ENCODE measurements around the gene RTEL1.

RTEL1 gene

GRCh38 chr20:63672666-63673065 is 14.6 kb downstream of the RTEL1 start:
- no peak for DNase-seq (ENCODE audit: extremely low read depth, low read depth)
- no peak for TF ChIP-seq CTCF (IDR thresholded peaks at IDR 0.05; ENCODE audit: low read depth, low read length, missing control alignments)
- no peak overlapping the region for H3K4me3 ChIP-seq (replicated peaks; ENCODE audit: low read depth, low read length)

- TF ChIP-seq CTCF (IDR thresholded peaks at IDR 0.05; ENCODE audit: low read depth, low read length, missing control alignments): no peak
- no peak for DNase-seq (ENCODE audit: extremely low read depth, low read depth)
- H3K4me3 ChIP-seq (replicated peaks; ENCODE audit: low read depth, low read length): no peak overlapping the region
Observed at GRCh38 chr20:63673951-63674350, 15.8 kb downstream of the RTEL1 start.

- no peak overlapping the region for H3K4me3 ChIP-seq (replicated peaks; ENCODE audit: low read depth, low read length)
- no peak for TF ChIP-seq CTCF (IDR thresholded peaks at IDR 0.05; ENCODE audit: low read depth, low read length, missing control alignments)
- no peak for DNase-seq (ENCODE audit: extremely low read depth, low read depth)
Observed at GRCh38 chr20:63675681-63676368, 17.7 kb downstream of the RTEL1 start.

- TF ChIP-seq CTCF (IDR thresholded peaks at IDR 0.05; ENCODE audit: low read depth, low read length, missing control alignments): no peak
- DNase-seq (ENCODE audit: extremely low read depth, low read depth): no peak
- no peak overlapping the region for H3K4me3 ChIP-seq (replicated peaks; ENCODE audit: low read depth, low read length)
Observed at GRCh38 chr20:63678071-63678470, 20.0 kb downstream of the RTEL1 start.

GRCh38 chr20:63678667-63679465 is 20.8 kb downstream of the RTEL1 start:
- DNase-seq (ENCODE audit: extremely low read depth, low read depth): no peak
- no peak for TF ChIP-seq CTCF (IDR thresholded peaks at IDR 0.05; ENCODE audit: low read depth, low read length, missing control alignments)

GRCh38 chr20:63679799-63680305 is 21.7 kb downstream of the RTEL1 start:
- no peak for DNase-seq (ENCODE audit: extremely low read depth, low read depth)
- no peak overlapping the region for H3K4me3 ChIP-seq (replicated peaks; ENCODE audit: low read depth, low read length)
- no peak for TF ChIP-seq CTCF (IDR thresholded peaks at IDR 0.05; ENCODE audit: low read depth, low read length, missing control alignments)

More at GRCh38 chr20:63678667-63679465, 20.8 kb downstream of the RTEL1 start:
- H3K4me3 ChIP-seq (replicated peaks; ENCODE audit: low read depth, low read length): no peak overlapping the region

Measured in HFF-Myc (cell line).